HUES6 (cell line): ENCODE results near the gene CD81.

Source experiments
- H3K27ac ChIP-seq: 2 replicates; pipeline ENCODE4 v1.7.0; 2013; ENCODE audit warnings: low read depth, mild to moderate bottlenecking, low read length, inconsistent platforms
- H3K27me3 ChIP-seq: 2 replicates; pipeline ENCODE4 v1.6.1; 2013; ENCODE audit warnings: low read length; ENCODE audit not compliant: control insufficient read depth, insufficient read depth
- H3K36me3 ChIP-seq: 2 replicates; pipeline ENCODE4 v1.6.1; 2013; ENCODE audit warnings: low read length; ENCODE audit not compliant: control insufficient read depth, insufficient read depth
- H3K4me1 ChIP-seq: 2 replicates; pipeline ENCODE4 v1.6.1; 2013; ENCODE audit warnings: low read length; ENCODE audit not compliant: control insufficient read depth, insufficient read depth
- H3K4me3 ChIP-seq: 2 replicates; pipeline ENCODE4 v1.5.1; 2013; ENCODE audit warnings: low read depth, low read length
- H3K9ac ChIP-seq: one replicate; pipeline ENCODE4 v1.6.1; 2013; ENCODE audit warnings: mild to moderate bottlenecking, low read length
- H3K9me3 ChIP-seq: 2 replicates; pipeline ENCODE4 v1.6.1; 2013; ENCODE audit warnings: low read depth, low read length; ENCODE audit not compliant: control insufficient read depth, insufficient read depth

The CD81 gene

GRCh38 chr11:2391181-2391975 lies 14.3 kb downstream of the CD81 start:
- H3K27ac ChIP-seq: peak overlapping the region; percentile 85
- H3K4me3 ChIP-seq: no peak overlapping the region
- H3K4me1 ChIP-seq: peaks cover 34% of the 10 kb centered on the region
- peaks cover 54% of the 10 kb centered on the region for H3K36me3 ChIP-seq
- no peaks in the 10 kb centered on the region for H3K27me3 ChIP-seq
- peak overlapping the region; percentile 57 for H3K9ac ChIP-seq
- H3K9me3 ChIP-seq: no peaks in the 10 kb centered on the region

- H3K9ac ChIP-seq: no peak overlapping the region
- H3K4me1 ChIP-seq: peaks cover 25% of the 10 kb centered on the region
- peak overlapping the region; percentile 85 for H3K27ac ChIP-seq
- H3K27me3 ChIP-seq: no peaks in the 10 kb centered on the region
- H3K36me3 ChIP-seq: peaks cover 61% of the 10 kb centered on the region
- H3K9me3 ChIP-seq: no peaks in the 10 kb centered on the region
- H3K4me3 ChIP-seq: no peak overlapping the region
Observed at GRCh38 chr11:2392241-2392959, 15.3 kb downstream of the CD81 start.

DNA sequence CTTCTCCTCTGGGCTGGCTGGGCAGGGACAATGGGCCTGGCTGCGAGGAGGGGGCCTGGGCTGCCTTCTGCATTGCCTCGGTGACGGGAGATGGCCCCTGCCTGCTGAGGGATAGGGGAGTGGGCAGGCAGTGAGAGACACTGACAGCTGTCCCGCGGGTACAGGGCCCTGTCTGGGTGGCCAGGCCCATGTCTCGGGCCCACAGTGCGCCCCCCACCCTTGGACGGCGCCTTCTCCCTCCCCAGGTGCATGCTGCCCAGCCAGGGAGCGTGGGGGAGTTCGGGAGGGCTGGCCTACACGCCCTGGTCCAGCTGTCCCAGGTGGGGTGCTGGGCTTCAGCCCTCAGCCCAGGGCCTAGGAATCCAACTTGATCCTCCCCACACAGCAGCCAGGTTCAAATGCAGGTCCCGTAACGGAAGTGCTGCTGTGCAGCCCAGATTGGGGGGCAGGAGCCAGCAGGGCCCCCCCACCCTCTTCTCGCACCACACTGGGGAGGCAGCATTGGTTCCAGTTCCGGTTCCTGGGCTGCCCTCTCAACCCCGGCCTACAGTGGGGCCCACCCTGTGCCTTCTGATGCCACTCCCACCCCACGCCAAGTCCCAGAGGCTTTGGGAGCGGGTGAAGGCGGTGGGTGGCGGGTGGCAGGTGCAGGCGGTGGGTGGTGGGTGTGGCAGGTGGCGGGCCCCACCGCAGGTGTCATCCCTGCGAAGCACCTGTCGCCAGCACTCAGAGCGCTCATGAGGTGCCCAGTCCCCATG lies 16.2 kb downstream of the CD81 start:
- peaks cover 69% of the 10 kb centered on the region for H3K36me3 ChIP-seq
- no peak overlapping the region; the same call in 1 of the 2 replicates for H3K27ac ChIP-seq
- no peak overlapping the region for H3K4me3 ChIP-seq
- no peaks in the 10 kb centered on the region for H3K27me3 ChIP-seq
- H3K9ac ChIP-seq: peak overlapping the region; percentile 3
- peaks cover 23% of the 10 kb centered on the region for H3K4me1 ChIP-seq
- H3K9me3 ChIP-seq: no peaks in the 10 kb centered on the region

DNA sequence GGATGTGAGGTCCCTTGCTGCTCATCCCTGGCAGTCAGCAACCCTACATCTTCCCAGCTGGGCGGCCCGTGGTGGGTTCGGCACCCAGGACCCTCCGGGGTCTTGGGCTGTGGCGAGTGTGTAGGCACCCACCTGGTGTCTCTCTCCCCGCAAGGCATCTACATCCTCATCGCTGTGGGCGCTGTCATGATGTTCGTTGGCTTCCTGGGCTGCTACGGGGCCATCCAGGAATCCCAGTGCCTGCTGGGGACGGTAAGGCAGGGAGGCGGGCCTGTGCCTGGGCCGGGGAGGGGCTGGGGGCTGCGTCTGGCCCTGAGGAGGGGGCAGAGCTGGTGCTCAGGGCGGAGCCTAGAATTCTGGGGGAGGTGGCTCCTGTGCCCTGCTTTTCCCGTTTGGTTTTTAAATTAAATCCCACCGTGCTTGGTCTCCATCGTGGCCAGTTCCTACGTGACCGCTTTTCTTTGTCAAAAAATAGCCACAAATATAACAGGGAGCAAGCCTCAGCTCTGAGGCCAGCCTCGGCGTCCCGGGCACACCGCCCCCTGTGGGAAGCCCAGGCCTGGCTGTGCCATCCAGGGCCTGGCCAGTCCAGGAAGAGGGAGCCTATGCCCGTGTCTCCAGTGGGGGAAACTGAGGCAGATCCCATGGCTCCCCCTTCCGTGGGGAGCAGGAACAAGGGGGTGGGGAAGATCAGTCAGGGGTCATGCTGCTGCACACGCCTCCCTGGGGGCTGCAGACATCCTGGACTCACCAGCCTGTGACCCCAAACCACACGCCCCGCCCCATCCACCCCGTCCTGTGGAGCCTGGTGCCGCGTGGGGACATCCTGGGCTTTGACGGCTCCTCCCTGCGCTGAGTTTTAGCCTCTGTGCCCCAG lies 17.1 kb downstream of the CD81 start:
- Histone ChIP-seq H3K36me3 (peaks cover 74% of the 10 kb centered on the region), H3K27ac (no peak overlapping the region), H3K4me1 (peaks cover 20% of the 10 kb centered on the region), H3K9ac (no peak overlapping the region), H3K27me3 (no peaks in the 10 kb centered on the region), H3K4me3 (no peak overlapping the region), H3K9me3 (no peaks in the 10 kb centered on the region)

DNA sequence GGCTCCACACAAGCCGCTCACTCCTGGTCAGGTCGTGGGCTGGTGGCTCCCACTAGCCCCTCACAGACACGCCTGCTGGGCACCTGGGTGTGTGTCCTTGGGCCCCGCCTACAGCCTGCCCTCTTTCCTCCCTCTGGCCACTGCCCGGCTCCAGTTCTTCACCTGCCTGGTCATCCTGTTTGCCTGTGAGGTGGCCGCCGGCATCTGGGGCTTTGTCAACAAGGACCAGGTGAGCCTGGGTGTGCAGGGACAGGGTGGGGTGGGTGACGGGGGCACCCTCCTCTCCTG lies 17.7 kb downstream of the CD81 start:
- H3K36me3 ChIP-seq: peaks cover 73% of the 10 kb centered on the region

DNA sequence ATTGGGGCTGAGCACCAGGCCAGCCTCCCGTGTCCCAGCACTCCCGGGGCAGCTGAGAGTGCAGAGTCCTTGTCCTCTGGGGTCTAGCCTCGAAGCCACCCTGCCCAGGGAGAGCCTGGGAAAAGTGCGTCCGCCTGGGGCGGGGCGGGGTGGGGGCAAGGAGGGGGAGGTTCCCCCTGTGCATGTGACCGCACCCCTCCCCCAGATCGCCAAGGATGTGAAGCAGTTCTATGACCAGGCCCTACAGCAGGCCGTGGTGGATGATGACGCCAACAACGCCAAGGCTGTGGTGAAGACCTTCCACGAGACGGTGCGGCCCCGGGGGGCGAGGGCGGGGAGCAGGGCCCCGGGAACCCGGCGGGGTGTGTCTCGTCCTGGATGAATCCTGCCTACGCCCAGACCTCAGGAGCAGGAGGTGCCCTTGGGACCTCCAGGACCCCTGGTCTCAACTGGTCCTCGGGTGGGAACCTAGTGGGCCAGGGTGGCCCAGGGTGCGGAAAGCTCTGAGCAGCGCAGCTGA lies 18.2 kb downstream of the CD81 start:
- H3K9ac ChIP-seq: no peak overlapping the region
- H3K27me3 ChIP-seq: no peaks in the 10 kb centered on the region
- H3K9me3 ChIP-seq: no peaks in the 10 kb centered on the region
- H3K36me3 ChIP-seq: peaks cover 68% of the 10 kb centered on the region
- peaks cover 13% of the 10 kb centered on the region for H3K4me1 ChIP-seq
- H3K4me3 ChIP-seq: no peak overlapping the region
- H3K27ac ChIP-seq: no peak overlapping the region

More for the DNA sequence above, 17.7 kb downstream of the CD81 start:
- no peaks in the 10 kb centered on the region for H3K9me3 ChIP-seq
- no peak overlapping the region for H3K27ac ChIP-seq
- peaks cover 18% of the 10 kb centered on the region for H3K4me1 ChIP-seq
- H3K4me3 ChIP-seq: no peak overlapping the region
- no peak overlapping the region for H3K9ac ChIP-seq
- H3K27me3 ChIP-seq: no peaks in the 10 kb centered on the region

- H3K9me3 ChIP-seq: no peaks in the 10 kb centered on the region
- H3K27me3 ChIP-seq: no peaks in the 10 kb centered on the region
- H3K27ac ChIP-seq: no peak overlapping the region
- no peak overlapping the region for H3K4me3 ChIP-seq
- no peak overlapping the region for H3K9ac ChIP-seq
- H3K36me3 ChIP-seq: peaks cover 68% of the 10 kb centered on the region
- peaks cover 10% of the 10 kb centered on the region; the same call in 1 of the 2 replicates for H3K4me1 ChIP-seq
Observed at GRCh38 chr11:2395856-2396255, 18.7 kb downstream of the CD81 start.

GRCh38 chr11:2396471-2396870 lies 19.4 kb downstream of the CD81 start:
- Histone ChIP-seq H3K4me1 (peaks cover 12% of the 10 kb centered on the region; the same call in 1 of the 2 replicates), H3K27me3 (no peaks in the 10 kb centered on the region), H3K27ac (no peak overlapping the region), H3K9me3 (no peaks in the 10 kb centered on the region), H3K9ac (no peak overlapping the region), H3K36me3 (peaks cover 66% of the 10 kb centered on the region), H3K4me3 (no peak overlapping the region)

DNA sequence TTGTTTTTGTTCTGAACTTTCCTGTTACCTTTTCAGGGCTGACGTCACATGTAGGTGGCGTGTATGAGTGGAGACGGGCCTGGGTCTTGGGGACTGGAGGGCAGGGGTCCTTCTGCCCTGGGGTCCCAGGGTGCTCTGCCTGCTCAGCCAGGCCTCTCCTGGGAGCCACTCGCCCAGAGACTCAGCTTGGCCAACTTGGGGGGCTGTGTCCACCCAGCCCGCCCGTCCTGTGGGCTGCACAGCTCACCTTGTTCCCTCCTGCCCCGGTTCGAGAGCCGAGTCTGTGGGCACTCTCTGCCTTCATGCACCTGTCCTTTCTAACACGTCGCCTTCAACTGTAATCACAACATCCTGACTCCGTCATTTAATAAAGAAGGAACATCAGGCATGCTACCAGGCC lies 19.9 kb downstream of the CD81 start:
- Histone ChIP-seq H3K9ac (no peak overlapping the region), H3K4me1 (peaks cover 17% of the 10 kb centered on the region; the same call in 1 of the 2 replicates), H3K27ac (no peak overlapping the region), H3K36me3 (peaks cover 62% of the 10 kb centered on the region), H3K4me3 (no peak overlapping the region), H3K27me3 (no peaks in the 10 kb centered on the region), H3K9me3 (no peaks in the 10 kb centered on the region)

- peak overlapping the region; percentile 88 for H3K9ac ChIP-seq
- H3K27ac ChIP-seq: peak overlapping the region; percentile 90; the same call in 1 of the 2 replicates
- no peaks in the 10 kb centered on the region for H3K27me3 ChIP-seq
- H3K4me3 ChIP-seq: peak overlapping the region; percentile 71
- no peaks in the 10 kb centered on the region for H3K9me3 ChIP-seq
- H3K36me3 ChIP-seq: peaks cover 64% of the 10 kb centered on the region
- H3K4me1 ChIP-seq: peaks cover 17% of the 10 kb centered on the region; the same call in 1 of the 2 replicates
Observed at GRCh38 chr11:2398664-2399355, 21.7 kb downstream of the CD81 start.
